Measurements from ENCODE around the gene DOCK10. TPM values are rescaled to one million over a fixed set of nuclear protein-coding genes. Genes with fewer than 3 reads are reported as not detected.

The DOCK10 gene
- total and polyA plus RNA-seq, 10 of the 15 experiments (the other 5 are each of a cell fraction or from before 2014, with no cell fraction given), result 16.9 to 120 (median 85.5) TPM

DNA sequence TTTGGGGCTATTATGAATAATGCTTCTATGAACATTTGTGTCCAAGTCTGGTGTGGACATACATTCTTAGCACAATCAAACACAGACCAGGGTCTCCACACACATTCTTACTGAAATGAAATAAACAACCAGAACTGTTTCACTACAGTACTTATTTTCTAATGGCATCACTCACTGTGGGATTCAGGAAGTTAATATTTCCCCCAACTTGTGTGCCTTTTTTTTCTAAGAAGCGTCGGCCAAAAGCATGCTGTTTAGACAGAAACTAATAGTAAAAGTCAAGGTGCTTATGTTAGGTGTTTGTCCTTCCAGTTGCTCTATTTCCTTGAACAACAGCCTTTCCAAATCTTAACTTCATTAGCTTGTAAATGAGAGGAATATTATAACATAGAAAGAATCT, 117.6 kb downstream of the DOCK10 start:
- BruUV-seq (replicated peaks), result no TSS peak
- no peaks in the 10 kb centered on the region for H4K20me1 ChIP-seq (ENCODE audit: control insufficient read depth, insufficient read depth)
- peaks cover 62% of the 10 kb centered on the region for H3K4me1 ChIP-seq (ENCODE audit: control insufficient read depth, insufficient read depth, low read length)
- RAD21 ChIA-PET (ENCODE audit: unreplicated experiment), result interaction anchor here (5.5 kb wide), 1 partner anchor 13 kb away, joined by 40 read pairs; no protein-coding TSS in a partner anchor
- DNase-seq (ENCODE audit: low read depth, low spot score) (no peak), FAIRE-seq (no peak), ATAC-seq (no peak)
- CTCF ChIA-PET, result interaction anchor here (14.6 kb wide), 1 partner anchor 78 kb away, joined by 118 read pairs; no protein-coding TSS in a partner anchor
- intact Hi-C loops (cut with micrococcal nuclease; ENCODE audit: unreplicated experiment), result no loop called here
- peaks cover 12 to 30% of the 10 kb centered on the region in 2 experiments for H3K36me3 ChIP-seq (ENCODE audit: control insufficient read depth in 2 of 2, insufficient read depth in 2 of 2, low read length in 1 of 2)
- peak overlapping the region; percentile 81; the same call in 1 of the 2 replicates for H3K4me2 ChIP-seq (ENCODE audit: control insufficient read depth, insufficient read depth)
- in situ Hi-C loops (cut with MboI), result no loop called here
- no peak overlapping the region for H2AFZ ChIP-seq (ENCODE audit: control insufficient read depth, low read depth, low read length)
- no peaks in the 10 kb centered on the region for H3K27me3 ChIP-seq (replicated peaks in 1 of 2; ENCODE audit: control insufficient read depth in 2 of 2, insufficient read depth in 2 of 2, low read length in 1 of 2)
- peaks cover 61% of the 10 kb centered on the region for H3K79me2 ChIP-seq (ENCODE audit: control insufficient read depth, insufficient read depth, low read length)
- peak overlapping the region; percentile 71; the same call in 1 of the 2 replicates for H3K27ac ChIP-seq (ENCODE audit: control insufficient read depth, insufficient read depth)
- WGBS (ENCODE audit: insufficient coverage, insufficient replicate concordance, low lambda C conversion rate, missing lambda C conversion rate), result 46% methylated on average over 2 of the region's 2 CpGs
- no peak overlapping the region for H3K9ac ChIP-seq (ENCODE audit: control insufficient read depth, insufficient read depth, low read length)
- TF ChIP-seq MXI1 (IDR thresholded peaks at IDR 0.05; ENCODE audit: low read depth, low read length) (no peak), NR2C1 (IDR thresholded peaks at IDR 0.05) (no peak), SRF (IDR thresholded peaks at IDR 0.05; ENCODE audit: low read depth in 2 of 2, low read length in 2 of 2) (no peak), SP1 (IDR thresholded peaks at IDR 0.05; ENCODE audit: low read depth, low read length) (no peak), HDGF (IDR thresholded peaks at IDR 0.05) (no peak), GATAD2B (conservative IDR thresholded peaks at IDR 0.05; ENCODE audit: low read depth) (no peak), SMAD5 (IDR thresholded peaks at IDR 0.05; ENCODE audit: low read depth) (no peak), TCF7 (IDR thresholded peaks at IDR 0.05; ENCODE audit: borderline replicate concordance) (no peak), SMAD1 (IDR thresholded peaks at IDR 0.05; ENCODE audit: low read depth, partially characterized antibody) (no peak), NFIC (IDR thresholded peaks at IDR 0.05; ENCODE audit: low read depth, low read length) (no peak), SMC3 (IDR thresholded peaks at IDR 0.05; ENCODE audit: borderline replicate concordance, low read length) (no peak), IKZF1 (conservative IDR thresholded peaks at IDR 0.05) (no peak)
- TF ChIP-seq, protein P1, sequence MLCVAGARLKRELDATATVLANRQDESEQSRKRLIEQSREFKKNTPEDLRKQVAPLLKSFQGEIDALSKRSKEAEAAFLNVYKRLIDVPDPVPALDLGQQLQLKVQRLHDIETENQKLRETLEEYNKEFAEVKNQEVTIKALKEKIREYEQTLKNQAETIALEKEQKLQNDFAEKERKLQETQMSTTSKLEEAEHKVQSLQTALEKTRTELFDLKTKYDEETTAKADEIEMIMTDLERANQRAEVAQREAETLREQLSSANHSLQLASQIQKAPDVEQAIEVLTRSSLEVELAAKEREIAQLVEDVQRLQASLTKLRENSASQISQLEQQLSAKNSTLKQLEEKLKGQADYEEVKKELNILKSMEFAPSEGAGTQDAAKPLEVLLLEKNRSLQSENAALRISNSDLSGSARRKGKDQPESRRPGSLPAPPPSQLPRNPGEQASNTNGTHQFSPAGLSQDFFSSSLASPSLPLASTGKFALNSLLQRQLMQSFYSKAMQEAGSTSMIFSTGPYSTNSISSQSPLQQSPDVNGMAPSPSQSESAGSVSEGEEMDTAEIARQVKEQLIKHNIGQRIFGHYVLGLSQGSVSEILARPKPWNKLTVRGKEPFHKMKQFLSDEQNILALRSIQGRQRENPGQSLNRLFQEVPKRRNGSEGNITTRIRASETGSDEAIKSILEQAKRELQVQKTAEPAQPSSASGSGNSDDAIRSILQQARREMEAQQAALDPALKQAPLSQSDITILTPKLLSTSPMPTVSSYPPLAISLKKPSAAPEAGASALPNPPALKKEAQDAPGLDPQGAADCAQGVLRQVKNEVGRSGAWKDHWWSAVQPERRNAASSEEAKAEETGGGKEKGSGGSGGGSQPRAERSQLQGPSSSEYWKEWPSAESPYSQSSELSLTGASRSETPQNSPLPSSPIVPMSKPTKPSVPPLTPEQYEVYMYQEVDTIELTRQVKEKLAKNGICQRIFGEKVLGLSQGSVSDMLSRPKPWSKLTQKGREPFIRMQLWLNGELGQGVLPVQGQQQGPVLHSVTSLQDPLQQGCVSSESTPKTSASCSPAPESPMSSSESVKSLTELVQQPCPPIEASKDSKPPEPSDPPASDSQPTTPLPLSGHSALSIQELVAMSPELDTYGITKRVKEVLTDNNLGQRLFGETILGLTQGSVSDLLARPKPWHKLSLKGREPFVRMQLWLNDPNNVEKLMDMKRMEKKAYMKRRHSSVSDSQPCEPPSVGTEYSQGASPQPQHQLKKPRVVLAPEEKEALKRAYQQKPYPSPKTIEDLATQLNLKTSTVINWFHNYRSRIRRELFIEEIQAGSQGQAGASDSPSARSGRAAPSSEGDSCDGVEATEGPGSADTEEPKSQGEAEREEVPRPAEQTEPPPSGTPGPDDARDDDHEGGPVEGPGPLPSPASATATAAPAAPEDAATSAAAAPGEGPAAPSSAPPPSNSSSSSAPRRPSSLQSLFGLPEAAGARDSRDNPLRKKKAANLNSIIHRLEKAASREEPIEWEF (IDR thresholded peaks at IDR 0.05; ENCODE audit: insufficient replicate concordance, low read depth, low read length), result no peak
- H3K9me3 ChIP-seq (replicated peaks; ENCODE audit: control insufficient read depth, insufficient read depth, low read length), result no peaks in the 10 kb centered on the region
- 0 out of 2 replicates have a peak overlapping the region, but pooled peaks have one; percentile 3 for H3K4me3 ChIP-seq
- SMC1A ChIA-PET (ENCODE audit: uncharacterized antibody, unreplicated experiment), result interaction anchor here (3.2 to 21.4 kb wide), 3 partner anchors 22 to 58 kb away, joined by 8 to 443 read pairs (median 26); no protein-coding TSS in a partner anchor
- POLR2A ChIA-PET, result interaction anchor here (1.3 kb wide), 1 partner anchor 25 kb away, joined by 5 read pairs; no protein-coding TSS in a partner anchor
